HG02981 (cell line): ENCODE data around the gene KIF3A.
A peak's percentile ranks its signal among the peaks of the same experiment; 100 is the strongest.

ENCODE experiments used
- ATAC-seq: cut with Tn5 transposase; IDR thresholded peaks from one replicate; pipeline ENCODE4 v1.9.1; 2021; ENCODE audit warnings: mild to moderate bottlenecking, moderate library complexity; ENCODE audit not compliant: unreplicated experiment

Gene KIF3A

DNA sequence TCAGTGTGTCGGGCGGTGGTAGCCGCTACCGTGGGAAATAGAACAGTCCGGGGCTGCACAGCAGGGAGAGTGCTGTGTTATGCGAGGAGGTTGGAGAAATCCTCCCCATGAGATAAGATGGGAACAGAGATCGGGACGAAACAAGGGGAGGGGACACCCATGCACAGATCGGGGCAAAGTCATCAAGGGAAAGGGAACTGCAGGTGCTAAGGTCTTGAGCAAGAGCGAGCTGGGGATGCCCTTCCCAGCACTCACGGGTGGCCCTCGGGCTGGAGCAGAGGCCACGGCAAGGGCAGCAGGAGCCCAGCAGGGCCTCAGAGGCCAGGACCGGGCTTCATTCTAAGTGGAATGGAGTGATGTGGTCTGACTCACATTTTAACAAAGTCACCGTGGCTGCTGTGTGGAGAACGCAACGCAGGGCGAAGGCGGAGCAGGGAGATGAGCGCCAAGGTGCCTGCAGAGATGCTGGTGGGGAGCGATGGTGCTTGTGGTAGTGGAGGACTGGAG is 71.7 kb downstream of the KIF3A start:
- ATAC-seq, result no peak

- ATAC-seq, result no peak
These were observed 72.6 kb downstream of the KIF3A start for GRCh38 chr5:132664696-132665209.

DNA sequence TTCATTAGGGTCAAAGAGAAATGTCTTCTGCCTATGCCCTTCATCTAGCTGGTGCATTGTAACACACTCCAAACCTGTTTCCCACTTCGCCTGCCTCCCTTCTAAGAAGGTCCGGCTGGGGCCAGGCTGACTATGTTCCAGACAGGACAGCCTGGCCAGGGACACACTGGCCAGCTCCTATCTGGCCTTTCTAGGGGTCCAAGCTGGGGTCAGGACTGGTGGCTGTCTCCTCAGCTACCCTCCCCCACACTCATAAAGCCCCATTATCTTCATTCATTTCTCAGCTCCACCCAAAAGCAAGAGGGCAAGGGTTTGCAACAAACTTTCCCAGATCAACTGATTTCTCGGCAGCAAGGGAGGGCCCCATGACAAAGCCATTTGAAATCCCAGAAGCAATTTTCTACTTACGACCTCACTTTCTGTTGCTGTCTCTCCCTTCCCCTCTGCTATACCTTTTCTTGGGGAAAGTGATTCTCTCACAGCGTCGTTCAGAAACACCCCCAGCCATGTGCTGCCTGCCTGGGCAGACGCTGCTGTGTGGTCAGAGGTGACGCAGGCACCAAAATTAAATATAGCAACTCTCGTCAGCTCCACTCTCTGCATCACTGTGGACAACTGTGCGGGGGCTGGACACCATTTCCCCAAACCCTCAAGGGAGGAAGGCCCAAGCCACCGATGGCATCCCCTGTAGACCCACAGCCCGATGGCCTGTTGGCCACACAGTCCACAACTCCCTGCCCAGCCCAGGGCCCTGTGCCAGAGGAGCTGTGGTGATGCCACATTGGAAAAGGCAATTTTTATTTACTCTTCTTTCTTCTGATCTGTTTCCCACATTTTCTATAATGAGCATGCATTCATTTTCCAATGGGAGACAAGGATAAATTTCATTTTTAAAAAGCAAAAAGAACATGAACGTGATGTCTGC is 73.3 kb downstream of the KIF3A start:
- ATAC-seq, result peak; percentile 52

DNA sequence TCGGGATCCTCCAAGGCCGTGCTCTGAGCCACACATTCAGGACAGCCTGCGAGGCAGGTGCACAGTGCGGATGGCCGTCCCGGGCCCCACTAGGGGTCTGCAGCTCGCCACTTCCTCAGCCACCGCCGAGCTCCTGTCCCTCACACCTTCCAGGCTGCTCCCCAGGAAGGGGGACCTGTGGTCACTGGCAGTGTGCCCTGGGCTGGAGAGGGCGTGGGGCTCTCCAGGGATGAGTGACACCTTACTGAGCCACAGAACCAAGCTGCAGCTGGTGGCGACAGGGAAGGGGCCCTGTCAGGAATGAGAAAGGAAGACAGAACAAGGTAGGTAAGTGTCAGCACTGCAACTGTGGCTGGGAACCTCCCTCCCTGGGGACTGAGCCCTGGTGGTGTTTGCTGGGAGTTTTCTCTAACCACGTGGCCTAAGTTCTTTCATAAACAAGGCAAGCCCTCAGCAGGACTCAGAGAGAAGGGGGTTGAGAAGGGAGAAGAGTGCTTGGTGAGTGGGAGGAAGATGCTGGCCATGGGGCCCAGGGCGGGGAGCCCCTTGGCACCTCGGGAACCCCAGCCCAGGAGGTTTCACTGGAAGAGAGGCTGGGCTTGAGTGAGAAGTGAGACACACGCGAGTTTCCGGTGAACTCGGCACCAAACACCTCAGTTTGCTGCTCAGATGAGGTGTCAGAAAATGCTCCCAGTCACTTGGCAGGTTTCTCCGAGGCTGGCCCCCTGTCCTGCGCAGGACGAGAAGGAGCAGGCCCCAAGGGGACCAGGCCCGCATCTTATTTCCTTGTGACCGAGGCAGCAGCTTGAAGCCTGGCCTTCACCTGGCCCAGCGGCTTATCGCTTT is 74.2 kb downstream of the KIF3A start:
- peak; percentile 58 for ATAC-seq

GRCh38 chr5:132662004-132662401 is 75.3 kb downstream of the KIF3A start:
- ATAC-seq, result no peak

- no peak for ATAC-seq
These were observed 75.9 kb downstream of the KIF3A start for GRCh38 chr5:132661231-132662003.

- no peak for ATAC-seq
These were observed 77.5 kb downstream of the KIF3A start for GRCh38 chr5:132659598-132660493.

DNA sequence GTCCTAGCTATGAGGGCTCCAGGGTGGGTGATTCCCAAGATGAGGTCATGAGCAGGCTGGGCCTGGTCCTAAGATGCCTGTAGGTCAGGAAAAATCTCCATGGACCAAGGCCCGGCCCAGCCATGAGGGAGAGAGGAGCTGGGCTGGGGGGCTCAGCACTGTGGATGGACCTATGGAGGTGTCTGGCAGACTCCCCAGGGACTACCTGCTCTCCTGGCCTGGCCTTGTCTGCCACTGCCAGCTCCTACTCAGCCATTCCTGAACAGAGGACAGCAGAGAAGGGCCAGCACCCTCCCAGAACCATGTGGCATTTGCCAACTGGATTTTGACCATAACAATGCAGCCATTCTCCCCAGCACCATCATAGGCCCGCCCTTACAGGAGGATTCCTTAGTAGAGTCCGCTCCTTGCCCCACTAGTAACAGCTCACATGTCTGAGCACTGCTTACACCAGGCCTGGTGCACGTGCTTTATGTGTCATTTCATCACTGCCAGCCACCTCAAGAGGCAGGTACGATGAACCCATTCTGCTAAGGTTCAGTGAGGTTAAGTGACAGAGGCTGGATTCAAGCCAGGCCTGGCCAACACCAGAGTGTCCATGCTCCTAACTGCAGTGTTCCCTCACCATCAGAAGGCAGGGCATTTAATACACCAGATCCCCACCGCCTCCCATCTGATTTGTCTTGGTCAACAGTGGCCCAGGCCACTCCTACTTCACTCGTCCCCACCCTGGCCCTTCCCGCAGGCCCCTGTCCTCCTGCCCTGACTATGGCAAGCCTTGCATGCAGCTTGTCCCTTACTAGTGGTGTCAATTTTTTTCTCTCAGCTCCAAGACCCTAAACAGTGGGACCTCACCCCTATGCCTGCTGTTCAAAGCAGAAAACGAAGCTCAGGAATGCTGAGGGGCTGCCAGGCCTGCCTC is 78.7 kb downstream of the KIF3A start:
- no peak for ATAC-seq

DNA sequence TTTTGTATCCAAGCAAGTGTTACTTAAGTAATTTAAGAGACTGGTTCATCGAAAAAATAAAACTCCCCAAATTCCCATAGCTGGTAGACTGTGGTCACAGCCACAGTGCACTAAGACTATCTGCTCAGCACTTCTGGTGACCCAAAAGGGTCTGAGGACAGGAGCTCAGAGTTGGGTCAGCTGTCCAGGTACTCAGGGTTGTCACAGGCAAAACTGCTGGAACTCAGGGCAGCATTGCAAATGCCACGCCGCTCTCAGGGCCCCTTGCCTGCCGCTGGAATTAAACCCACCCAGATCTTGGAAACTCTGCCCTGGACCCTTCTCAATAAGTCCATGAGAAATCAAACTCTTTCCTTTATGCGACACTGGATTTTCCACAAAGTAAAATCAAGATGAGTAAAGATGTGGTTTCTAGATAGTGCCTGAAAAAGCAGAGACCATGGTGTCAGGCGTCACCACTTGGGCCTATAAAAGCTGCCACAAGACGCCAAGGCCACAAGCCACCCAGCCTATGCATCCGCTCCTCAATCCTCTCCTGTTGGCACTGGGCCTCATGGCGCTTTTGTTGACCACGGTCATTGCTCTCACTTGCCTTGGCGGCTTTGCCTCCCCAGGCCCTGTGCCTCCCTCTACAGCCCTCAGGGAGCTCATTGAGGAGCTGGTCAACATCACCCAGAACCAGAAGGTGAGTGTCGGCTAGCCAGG is 79.5 kb downstream of the KIF3A start, which contains the start of gene IL13:
Gene IL13 (plus strand): TSS at position 498 of the 705 bp plus-strand sequence. CDS start 14 bp downstream, at position 512.
- ATAC-seq, result no peak

DNA sequence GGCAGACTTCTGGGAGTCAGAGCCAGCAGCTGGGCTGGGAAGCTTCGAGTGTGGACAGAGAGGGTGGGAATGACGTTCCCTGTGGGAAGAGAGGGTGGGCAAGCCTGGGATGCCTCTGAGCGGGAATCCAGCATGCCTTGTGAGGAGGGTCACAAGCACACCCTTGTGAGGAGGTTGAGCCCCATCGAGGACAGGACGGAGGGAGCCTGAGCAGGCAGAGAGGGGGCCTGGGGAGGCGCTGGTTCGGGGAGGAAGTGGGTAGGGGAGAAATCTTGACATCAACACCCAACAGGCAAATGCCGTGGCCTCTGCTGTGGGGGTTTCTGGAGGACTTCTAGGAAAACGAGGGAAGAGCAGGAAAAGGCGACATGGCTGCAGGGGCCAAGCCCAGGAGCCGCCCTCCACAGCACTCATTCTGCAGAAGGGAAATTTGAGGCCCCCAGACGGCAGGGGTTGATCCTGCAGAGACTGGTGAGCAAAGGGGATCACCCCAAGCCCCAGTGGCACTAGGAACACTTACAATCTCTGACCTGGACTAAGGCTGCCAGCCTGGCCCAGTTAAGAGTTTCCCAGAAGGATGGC is 80.5 kb downstream of the KIF3A start:
- ATAC-seq, result no peak

DNA sequence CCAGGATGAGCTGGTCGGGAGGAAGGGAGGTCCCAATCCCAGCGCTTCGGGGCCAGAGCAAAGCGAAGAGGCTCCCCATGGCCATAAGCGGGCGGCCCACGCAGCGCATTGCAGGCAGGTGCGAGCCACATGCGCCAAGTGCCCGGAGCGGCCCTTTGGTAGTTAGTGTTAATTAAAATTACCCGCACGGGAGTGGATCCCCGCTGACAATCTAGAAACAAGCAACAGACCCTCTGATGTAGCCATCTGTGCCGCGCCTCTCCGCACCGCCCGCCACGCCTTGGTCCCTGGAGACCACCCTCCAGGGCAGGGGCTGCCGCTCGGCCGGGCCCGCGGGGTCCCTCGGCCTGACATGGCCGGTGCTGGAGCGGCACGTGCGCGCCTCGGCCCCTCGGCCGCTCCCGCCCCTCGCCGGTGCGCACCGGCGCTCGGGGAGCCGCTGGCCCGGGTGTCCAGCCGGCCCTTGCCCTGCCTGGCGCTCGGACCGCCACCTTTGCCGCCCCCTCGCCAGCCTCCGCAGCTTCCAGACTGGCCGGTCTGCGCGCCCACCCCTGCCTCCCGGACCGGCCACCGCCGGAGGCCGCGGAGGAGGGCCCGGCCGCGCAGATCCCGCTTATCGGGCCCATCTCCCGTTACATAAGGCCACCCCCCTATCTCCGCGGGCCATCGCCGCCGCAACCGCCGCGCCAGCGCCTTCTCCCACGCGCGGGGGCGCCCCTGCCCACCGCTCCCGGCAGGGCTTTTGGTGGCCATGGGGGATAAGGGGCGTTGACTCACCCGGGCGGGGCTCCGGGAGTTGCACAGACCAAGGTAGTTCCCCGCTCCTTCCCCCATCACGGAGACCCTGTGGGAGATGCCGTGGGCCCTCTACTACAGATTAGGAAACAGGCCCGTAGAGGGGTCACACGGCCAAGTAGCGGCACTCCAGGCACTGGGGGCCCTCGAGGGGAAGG is 81.2 kb downstream of the KIF3A start:
- no peak for ATAC-seq

- ATAC-seq, result no peak
These were observed 83.6 kb downstream of the KIF3A start for GRCh38 chr5:132653716-132654115.

GRCh38 chr5:132651838-132652469 is 85.4 kb downstream of the KIF3A start:
- no peak for ATAC-seq

DNA sequence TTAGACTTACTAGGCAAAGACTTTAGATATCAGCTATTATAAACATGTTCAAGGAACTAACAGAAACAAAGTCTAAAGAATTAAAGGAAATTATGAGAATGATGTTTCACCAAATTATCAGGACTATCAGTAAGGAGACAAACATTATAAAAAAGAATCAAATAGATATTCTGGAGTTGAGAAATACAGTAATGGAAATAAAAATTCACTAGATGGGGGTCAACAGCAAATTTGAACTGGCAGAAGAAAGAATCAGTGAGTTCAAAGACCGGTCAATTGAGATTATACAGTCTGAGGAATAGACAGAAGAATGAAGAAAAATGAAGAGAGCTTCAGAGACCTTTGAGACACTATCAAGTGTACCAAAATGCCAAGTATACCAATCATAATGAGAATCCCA is 89.0 kb downstream of the KIF3A start:
- no peak for ATAC-seq

DNA sequence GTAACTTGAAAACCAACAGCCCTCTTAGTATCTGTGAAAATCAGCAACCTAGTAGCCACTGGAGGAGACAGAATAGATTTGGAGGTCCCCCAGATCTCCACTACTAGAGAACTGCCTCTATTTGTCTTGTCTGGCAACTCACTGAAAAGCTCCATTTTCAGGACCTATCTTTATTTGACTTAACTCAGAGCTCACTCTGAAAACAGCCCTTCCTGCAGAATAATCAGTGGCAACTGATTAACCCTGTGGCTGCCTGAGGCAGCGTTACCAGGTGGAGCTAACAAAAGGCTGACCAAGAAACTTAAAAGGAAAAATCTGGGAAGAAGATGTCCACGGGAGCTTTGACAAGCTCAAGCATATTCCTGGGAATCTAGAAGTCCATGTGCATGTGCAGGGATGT is 89.9 kb downstream of the KIF3A start:
- no peak for ATAC-seq
